Measurements from ENCODE around the gene PIK3R2.

GRCh38 chr19:18120127-18120526, 32.8 kb upstream of the PIK3R2 start:
- TF ChIP-seq SUZ12 (IDR thresholded peaks at IDR 0.05; ENCODE audit: extremely low read depth, insufficient read depth, insufficient read length) = no peak
- no peak for TF ChIP-seq YY1 (IDR thresholded peaks at IDR 0.05; ENCODE audit: insufficient read depth, insufficient read length)
